Type B pancreatic cell (in vitro differentiated cells): Measurements from ENCODE around the gene KRTAP10-2. TPM values are rescaled to one million over a fixed set of nuclear protein-coding genes. Genes with fewer than 3 reads are reported as not detected.
"Not testable (repeated sequence)": the region's sequence is repeated elsewhere in the genome, so short reads cannot be mapped to it uniquely, and the experiment has no call there.

ENCODE experiments used
- DNase-seq: peaks from one replicate; pipeline ENCODE4 v3.0.0; 2021; ENCODE audit warnings: mixed read lengths; ENCODE audit not compliant: unreplicated experiment; ENCODE audit errors: extremely low spot score
- H3K27ac Mint-ChIP-seq: 2 replicates; pipeline ENCODE4 v1.8.0; 2021; ENCODE audit warnings: mild to moderate bottlenecking, mixed read lengths
- H3K27me3 Mint-ChIP-seq: 2 replicates; pipeline ENCODE4 v1.8.0; 2021; ENCODE audit warnings: mixed read lengths
- H3K36me3 Mint-ChIP-seq: 2 replicates; pipeline ENCODE4 v1.8.0; 2021; ENCODE audit warnings: mixed read lengths
- H3K4me1 Mint-ChIP-seq: one replicate; pipeline ENCODE4 v1.8.0; 2021; ENCODE audit warnings: mixed read lengths; ENCODE audit not compliant: unreplicated experiment
- H3K4me3 Mint-ChIP-seq: 2 replicates; pipeline ENCODE4 v1.8.0; 2021; ENCODE audit warnings: mild to moderate bottlenecking, mixed read lengths
- H3K9me3 Mint-ChIP-seq: 2 replicates; pipeline ENCODE4 v1.8.0; 2021; ENCODE audit warnings: mixed read lengths
- CTCF ChIP-seq: fragments of 200-600 bp; sonication (generic); conservative IDR thresholded peaks from 2 replicates; pipeline ENCODE4 v1.5.0; 2021; ENCODE audit warnings: antibody characterized with exemption, mild to moderate bottlenecking
- total RNA-seq: library from RNA; stranded (reverse); gene quantifications from 2 replicates; pipeline ENCODE4 v1.2.1, GENCODE V29; 2021; ENCODE audit warnings: low replicate concordance

The KRTAP10-2 gene
- total RNA-seq, 1 donor from 2014 or later: not detected

GRCh38 chr21:44552136-44552535 lies 831 bp upstream of the KRTAP10-2 start:
- Mint-ChIP-seq H3K27me3 (no peaks in the 10 kb centered on the region), H3K36me3 (peaks cover under 1% of the 10 kb centered on the region), H3K4me3 (no peak overlapping the region), H3K9me3 (peaks cover 2% of the 10 kb centered on the region), H3K4me1 (peaks cover 20% of the 10 kb centered on the region), H3K27ac (no peak overlapping the region)
- no peak for TF ChIP-seq CTCF
- no peak for DNase-seq

GRCh38 chr21:44550807-44551206 lies 498 bp downstream of the KRTAP10-2 start:
- Mint-ChIP-seq H3K4me3 (no peak overlapping the region), H3K9me3 (peaks cover 9% of the 10 kb centered on the region), H3K36me3 (peaks cover 6% of the 10 kb centered on the region), H3K27me3 (no peaks in the 10 kb centered on the region), H3K27ac (no peak overlapping the region), H3K4me1 (peaks cover 20% of the 10 kb centered on the region)
- DNase-seq: no peak
- TF ChIP-seq CTCF: no peak

GRCh38 chr21:44550285-44550684 lies 1.0 kb downstream of the KRTAP10-2 start:
- not testable (repeated sequence) for H3K27me3 Mint-ChIP-seq, H3K36me3 Mint-ChIP-seq, H3K4me3 Mint-ChIP-seq, H3K9me3 Mint-ChIP-seq, H3K27ac Mint-ChIP-seq
- H3K4me1 Mint-ChIP-seq: peaks cover 20% of the 10 kb centered on the region
- peak; percentile 69 for DNase-seq

- peaks cover 6% of the 10 kb centered on the region for H3K36me3 Mint-ChIP-seq
- no peaks in the 10 kb centered on the region for H3K27me3 Mint-ChIP-seq
- no peak for TF ChIP-seq CTCF
- peaks cover 9% of the 10 kb centered on the region for H3K9me3 Mint-ChIP-seq
- no peak for DNase-seq
- peaks cover 20% of the 10 kb centered on the region for H3K4me1 Mint-ChIP-seq
- H3K4me3 Mint-ChIP-seq: no peak overlapping the region
- peak overlapping the region; percentile 71 for H3K27ac Mint-ChIP-seq
These were observed 1.6 kb downstream of the KRTAP10-2 start for GRCh38 chr21:44549525-44550211.

- Mint-ChIP-seq H3K4me1 (peaks cover 20% of the 10 kb centered on the region), H3K27ac (peak overlapping the region; percentile 71), H3K36me3 (peaks cover 6% of the 10 kb centered on the region), H3K9me3 (peaks cover 9% of the 10 kb centered on the region), H3K4me3 (peak overlapping the region; percentile 7), H3K27me3 (no peaks in the 10 kb centered on the region)
- no peak for DNase-seq
- TF ChIP-seq CTCF: no peak
These were observed 2.4 kb downstream of the KRTAP10-2 start for GRCh38 chr21:44548922-44549321.

GRCh38 chr21:44548381-44548780 lies 2.9 kb downstream of the KRTAP10-2 start:
- H3K27ac Mint-ChIP-seq: peak overlapping the region; percentile 71
- peaks cover 20% of the 10 kb centered on the region for H3K4me1 Mint-ChIP-seq
- no peak for TF ChIP-seq CTCF
- DNase-seq: no peak
- peaks cover 6% of the 10 kb centered on the region for H3K36me3 Mint-ChIP-seq
- no peak overlapping the region for H3K4me3 Mint-ChIP-seq
- peaks cover 9% of the 10 kb centered on the region for H3K9me3 Mint-ChIP-seq
- no peaks in the 10 kb centered on the region for H3K27me3 Mint-ChIP-seq
